PC-3 (cell line): ENCODE data around the gene ZNF30. TPM values are rescaled to one million over a fixed set of nuclear protein-coding genes. Genes with fewer than 3 reads are reported as not detected.

Source experiments
- ATAC-seq: fragments of 200-7000 bp; cut with Tn5 transposase; 2 replicates; pipeline ENCODE4 v1.9.1; 2020; ENCODE audit warnings: mild to moderate bottlenecking, moderate library complexity
- BruUV-seq: library from RNA; stranded (reverse); fragments of 400-500 nt; replicated peaks from 2 replicates; lab custom pipeline; 2021; lab: Mats Ljungman, UMichigan
- CTCF ChIA-PET: fragments of 300-600 bp; sonication (Branson Sonifier 250); formaldehyde crosslinking; loops from one replicate; lab custom pipeline; 2022; ENCODE audit warnings: antibody characterized with exemption; lab: Charles Lee
- POLR2A ChIA-PET: fragments of 300-600 bp; sonication (Branson Sonifier 250); formaldehyde crosslinking; loops from one replicate; lab custom pipeline; 2022; ENCODE audit warnings: antibody characterized with exemption; ENCODE audit not compliant: unreplicated experiment; lab: Charles Lee
- DNase-seq: peaks from one replicate; pipeline ENCODE4 v3.0.0-alpha.2; 2015
- H2AFZ ChIP-seq: fragments of 300-600 bp; sonication (generic); 2 replicates; pipeline ENCODE4 v1.6.0; 2016; ENCODE audit warnings: antibody characterized with exemption, low read length
- H3F3A ChIP-seq: fragments of 300-600 bp; sonication (generic); one replicate; pipeline ENCODE4 v1.6.0; 2017; ENCODE audit warnings: antibody characterized with exemption, low read length, control low read depth, mild to moderate bottlenecking; ENCODE audit not compliant: unreplicated experiment
- H3K27ac ChIP-seq: fragments of 300-600 bp; sonication (generic); 2 replicates; pipeline ENCODE4 v1.5.1; 2016; ENCODE audit warnings: mild to moderate bottlenecking, low read length
- H3K27me3 ChIP-seq: fragments of 300-600 bp; sonication (generic); 2 replicates; pipeline ENCODE4 v1.6.1; 2016; ENCODE audit warnings: low read length, mixed read lengths
- H3K36me3 ChIP-seq: fragments of 300-600 bp; sonication (generic); 2 replicates; pipeline ENCODE4 v1.6.1; 2016; ENCODE audit warnings: low read depth, mixed run types, low read length, mixed read lengths
- H3K4me1 ChIP-seq: fragments of 300-600 bp; sonication (generic); 2 replicates; pipeline ENCODE4 v1.5.1; 2016; ENCODE audit warnings: low read length; ENCODE audit not compliant: insufficient read depth
- H3K4me2 ChIP-seq: fragments of 300-600 bp; sonication (generic); 2 replicates; pipeline ENCODE4 v1.6.0; 2016; ENCODE audit warnings: low read length
- H3K4me3 ChIP-seq: fragments of 300-600 bp; sonication (generic); 2 replicates; pipeline ENCODE4 v1.5.1; 2016; ENCODE audit warnings: mild to moderate bottlenecking, low read length, mixed read lengths
- H3K79me2 ChIP-seq: fragments of 300-600 bp; sonication (generic); 2 replicates; pipeline ENCODE4 v1.6.1; 2017; ENCODE audit warnings: low read length, mixed read lengths
- H3K9ac ChIP-seq: fragments of 300-600 bp; sonication (generic); 2 replicates; pipeline ENCODE4 v1.6.0; 2016; ENCODE audit warnings: mild to moderate bottlenecking, low read length
- H3K9me2 ChIP-seq: fragments of 300-600 bp; sonication (generic); replicated peaks from 2 replicates; pipeline ENCODE4 v1.6.1; 2016; ENCODE audit warnings: mixed run types, low read length, mixed read lengths
- H3K9me3 ChIP-seq: fragments of 300-600 bp; sonication (generic); 2 replicates; pipeline ENCODE4 v1.6.1; 2016; ENCODE audit warnings: low read length, mixed read lengths
- H4K20me1 ChIP-seq: fragments of 300-600 bp; sonication (generic); 2 replicates; pipeline ENCODE4 v1.6.1; 2016; ENCODE audit warnings: low read length, mixed read lengths
- EZH2 ChIP-seq: fragments of 300-600 bp; sonication (generic); IDR thresholded peaks from one replicate; pipeline ENCODE4 v1.6.1; 2017; ENCODE audit warnings: antibody characterized with exemption, mild to moderate bottlenecking, low read length; ENCODE audit not compliant: unreplicated experiment
- EZH2phosphoT487 ChIP-seq: fragments of 300-600 bp; sonication (generic); IDR thresholded peaks from 2 replicates; pipeline ENCODE4 v1.6.1; 2018; ENCODE audit warnings: mild to moderate bottlenecking, antibody characterized with exemption, low read length, borderline replicate concordance
- intact Hi-C: fragments of 100-400 bp; cut with micrococcal nuclease; formaldehyde crosslinking; loops from 2 replicates; pipeline ENCODE4 v1.9.0; 2023
- total RNA-seq: library from RNA; depleted of rRNA; stranded (reverse); fragments of >200 nt; gene quantifications from 2 replicates; pipeline ENCODE4 v1.2.3, GENCODE V29; 2014
- TF ChIP-seq, protein P1 (sequence below): fragments of 300-600 bp; sonication (generic); conservative IDR thresholded peaks from 2 replicates; pipeline ENCODE4 v1.5.1; 2017; ENCODE audit warnings: antibody characterized with exemption, low read depth, mild to moderate bottlenecking, low read length

Gene ZNF30
- total RNA-seq, 1 experiment from 2014 or later, result 3.5 TPM

DNA sequence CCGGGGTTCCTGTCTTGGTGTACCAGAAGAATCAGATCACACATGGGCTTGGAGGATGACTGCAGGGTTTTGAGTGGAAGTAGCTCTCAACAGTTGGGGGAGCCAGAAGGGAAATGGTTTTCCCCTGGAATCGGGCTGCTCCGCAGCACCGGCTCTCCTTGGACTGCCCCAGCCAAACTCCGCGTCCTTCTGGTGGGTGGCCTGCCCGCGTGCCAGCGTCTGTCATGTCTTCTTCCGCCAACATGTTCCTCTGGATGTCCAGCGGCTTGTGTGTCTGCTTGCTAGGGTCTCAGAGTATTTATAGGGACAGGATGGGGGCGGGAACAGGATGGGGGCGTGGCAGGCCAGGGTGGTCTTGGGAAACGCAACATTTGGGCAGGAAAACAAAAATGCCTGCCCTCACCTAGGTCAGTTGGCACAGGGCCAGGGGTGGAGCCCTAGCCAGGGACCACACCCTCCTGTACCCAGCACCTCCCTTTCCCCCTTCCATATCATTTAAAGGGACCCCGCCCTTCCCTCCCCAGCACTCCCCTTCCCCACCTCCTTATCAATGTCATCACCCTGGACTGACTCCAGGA is 1.3 kb upstream of the ZNF30 start:
- Histone ChIP-seq H3K9ac (no peak overlapping the region), H3K27me3 (no peaks in the 10 kb centered on the region), H3K27ac (no peak overlapping the region), H3F3A (no peaks in the 10 kb centered on the region), H3K9me3 (no peaks in the 10 kb centered on the region), H3K79me2 (peaks cover 11% of the 10 kb centered on the region), H3K4me2 (no peak overlapping the region), H2AFZ (no peak overlapping the region), H3K4me3 (no peak overlapping the region), H3K4me1 (0 out of 2 replicates have a peak, but pooled peaks cover 4% of the 10 kb centered on the region), H3K36me3 (no peaks in the 10 kb centered on the region), H3K9me2 (no peaks in the 10 kb centered on the region), H4K20me1 (no peaks in the 10 kb centered on the region)
- CTCF ChIA-PET, result no interaction called here
- no TSS peak for BruUV-seq
- ATAC-seq (no peak), DNase-seq (no peak)
- intact Hi-C loops, result no loop called here
- TF ChIP-seq EZH2 (no peak), EZH2phosphoT487 (no peak)
- TF ChIP-seq, protein P1, sequence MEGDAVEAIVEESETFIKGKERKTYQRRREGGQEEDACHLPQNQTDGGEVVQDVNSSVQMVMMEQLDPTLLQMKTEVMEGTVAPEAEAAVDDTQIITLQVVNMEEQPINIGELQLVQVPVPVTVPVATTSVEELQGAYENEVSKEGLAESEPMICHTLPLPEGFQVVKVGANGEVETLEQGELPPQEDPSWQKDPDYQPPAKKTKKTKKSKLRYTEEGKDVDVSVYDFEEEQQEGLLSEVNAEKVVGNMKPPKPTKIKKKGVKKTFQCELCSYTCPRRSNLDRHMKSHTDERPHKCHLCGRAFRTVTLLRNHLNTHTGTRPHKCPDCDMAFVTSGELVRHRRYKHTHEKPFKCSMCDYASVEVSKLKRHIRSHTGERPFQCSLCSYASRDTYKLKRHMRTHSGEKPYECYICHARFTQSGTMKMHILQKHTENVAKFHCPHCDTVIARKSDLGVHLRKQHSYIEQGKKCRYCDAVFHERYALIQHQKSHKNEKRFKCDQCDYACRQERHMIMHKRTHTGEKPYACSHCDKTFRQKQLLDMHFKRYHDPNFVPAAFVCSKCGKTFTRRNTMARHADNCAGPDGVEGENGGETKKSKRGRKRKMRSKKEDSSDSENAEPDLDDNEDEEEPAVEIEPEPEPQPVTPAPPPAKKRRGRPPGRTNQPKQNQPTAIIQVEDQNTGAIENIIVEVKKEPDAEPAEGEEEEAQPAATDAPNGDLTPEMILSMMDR, result no peak
- POLR2A ChIA-PET, result no interaction called here

- ATAC-seq (no peak), DNase-seq (no peak)
- no peaks in the 10 kb centered on the region for H3K9me2 ChIP-seq
- ChIA-PET POLR2A (interaction anchor here (0.5 kb wide), 1 partner anchor 98 kb away, joined by 4 read pairs; no protein-coding TSS in a partner anchor), CTCF (no interaction called here)
- TF ChIP-seq EZH2phosphoT487 (no peak), EZH2 (no peak)
- TF ChIP-seq, protein P1, result no peak
- H3K4me3 ChIP-seq, result peak overlapping the region; percentile 85; the same call in 1 of the 2 replicates
- H3K27ac ChIP-seq, result no peak overlapping the region
- peaks cover 11% of the 10 kb centered on the region for H3K79me2 ChIP-seq
- no peaks in the 10 kb centered on the region for H3K27me3 ChIP-seq
- H3K4me2 ChIP-seq, result peak overlapping the region; percentile 98
- intact Hi-C loops, result no loop called here
- 0 out of 2 replicates have a peak, but pooled peaks cover 4% of the 10 kb centered on the region for H3K4me1 ChIP-seq
- no peaks in the 10 kb centered on the region for H3F3A ChIP-seq
- no peaks in the 10 kb centered on the region for H3K36me3 ChIP-seq
- peak overlapping the region; percentile 97 for H2AFZ ChIP-seq
- H3K9ac ChIP-seq, result 0 out of 2 replicates have a peak overlapping the region, but pooled peaks have one; percentile 79
- H4K20me1 ChIP-seq, result no peaks in the 10 kb centered on the region
- H3K9me3 ChIP-seq, result no peaks in the 10 kb centered on the region
- TSS peak; percentile 89 for BruUV-seq
Observed at GRCh38 chr19:34926361-34926684, 380 bp upstream of the ZNF30 start.

DNA sequence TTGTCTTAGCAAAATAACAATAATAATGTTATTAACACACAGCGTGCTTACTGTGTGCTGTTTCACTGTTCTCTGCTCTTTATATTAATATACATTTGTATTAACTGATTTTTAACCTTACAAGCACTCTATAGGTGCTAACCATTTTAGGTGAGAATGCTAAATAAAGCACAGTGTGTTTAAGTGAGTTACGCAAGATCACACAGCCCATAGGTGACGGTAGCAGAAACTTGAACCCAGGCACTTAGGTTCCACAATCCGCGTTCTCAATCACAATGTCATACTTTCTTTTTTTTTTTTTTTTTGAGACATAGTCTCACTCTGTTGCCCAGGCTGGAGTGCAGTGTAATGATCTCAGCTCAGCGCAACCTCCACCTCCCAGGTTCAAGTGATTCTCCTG is 5.8 kb downstream of the ZNF30 start:
- H2AFZ ChIP-seq, result no peak overlapping the region
- TF ChIP-seq EZH2phosphoT487 (no peak), EZH2 (no peak)
- TF ChIP-seq, protein P1, result no peak
- peaks cover 8% of the 10 kb centered on the region for H3K79me2 ChIP-seq
- H3F3A ChIP-seq, result no peaks in the 10 kb centered on the region
- intact Hi-C loops, result no loop called here
- no peaks in the 10 kb centered on the region for H4K20me1 ChIP-seq
- no peak for ATAC-seq
- no peak overlapping the region for H3K4me2 ChIP-seq
- H3K27ac ChIP-seq, result no peak overlapping the region
- H3K36me3 ChIP-seq, result peaks cover 19% of the 10 kb centered on the region
- no peak for DNase-seq
- ChIA-PET CTCF (no interaction called here), POLR2A (no interaction called here)
- no peaks in the 10 kb centered on the region for H3K9me3 ChIP-seq
- no peak overlapping the region for H3K4me3 ChIP-seq
- no TSS peak for BruUV-seq
- no peaks in the 10 kb centered on the region for H3K9me2 ChIP-seq
- no peaks in the 10 kb centered on the region for H3K4me1 ChIP-seq
- no peak overlapping the region for H3K9ac ChIP-seq
- no peaks in the 10 kb centered on the region for H3K27me3 ChIP-seq
